DND-41 (cell line): ENCODE measurements around the gene BBS9.

ENCODE experiments used
- ATAC-seq: fragments of 200-7000 bp; cut with Tn5 transposase; 3 replicates; pipeline ENCODE4 v1.9.1; 2021; ENCODE audit warnings: low read depth; ENCODE audit not compliant: insufficient read depth
- DNase-seq: peaks from one replicate; pipeline ENCODE4 v3.0.0-alpha.2; 2020
- H2AFZ ChIP-seq: 2 replicates; pipeline ENCODE4 v1.6.0; 2012; ENCODE audit warnings: low read depth, low read length
- H3K27ac ChIP-seq: 2 replicates; pipeline ENCODE4 v1.5.1; 2012; ENCODE audit warnings: low read length, inconsistent platforms
- H3K27me3 ChIP-seq: fragments of 200-600 bp; sonication (generic); 2 replicates; pipeline ENCODE4 v1.6.0; 2012; ENCODE audit warnings: low read length, mild to moderate bottlenecking, inconsistent platforms; ENCODE audit not compliant: insufficient read depth, poor library complexity
- H3K36me3 ChIP-seq: 2 replicates; pipeline ENCODE4 v1.5.1; 2012; ENCODE audit warnings: low read length, inconsistent platforms; ENCODE audit not compliant: insufficient read depth
- H3K4me1 ChIP-seq: 2 replicates; pipeline ENCODE4 v1.5.1; 2012; ENCODE audit warnings: mild to moderate bottlenecking, low read length; ENCODE audit not compliant: insufficient read depth
- H3K4me2 ChIP-seq: 2 replicates; pipeline ENCODE4 v1.6.0; 2012; ENCODE audit warnings: mild to moderate bottlenecking, moderate library complexity, low read length, inconsistent platforms; ENCODE audit not compliant: insufficient read depth
- H3K4me3 ChIP-seq, 2 experiments: fragments of 200-600 bp in 1 of 2; shearing (Covaris generic) in 1 of 2; 2 replicates each; pipeline ENCODE4 v1.5.1; 2012 to 2016; ENCODE audit warnings: inconsistent platforms in 2 of 2, low read length in 2 of 2, mild to moderate bottlenecking in 2 of 2, low read depth in 1 of 2, moderate library complexity in 1 of 2
- H3K79me2 ChIP-seq: 2 replicates; pipeline ENCODE4 v1.6.0; 2012; ENCODE audit warnings: low read length, inconsistent platforms; ENCODE audit not compliant: insufficient read depth
- H3K9ac ChIP-seq: 2 replicates; pipeline ENCODE4 v1.6.0; 2012; ENCODE audit warnings: low read depth, mild to moderate bottlenecking, inconsistent platforms, low read length, moderate library complexity
- H3K9me3 ChIP-seq: 2 replicates; pipeline ENCODE4 v1.5.1; 2012; ENCODE audit warnings: low read length, moderate library complexity, mild to moderate bottlenecking, inconsistent platforms; ENCODE audit not compliant: insufficient read depth, severe bottlenecking
- H4K20me1 ChIP-seq: 2 replicates; pipeline ENCODE4 v1.6.0; 2012; ENCODE audit warnings: low read length; ENCODE audit not compliant: insufficient read depth
- EZH2 ChIP-seq: IDR thresholded peaks from 3 replicates; pipeline ENCODE4 v1.6.1; 2012; ENCODE audit warnings: borderline replicate concordance, low read depth, mild to moderate bottlenecking, moderate library complexity, low read length, inconsistent platforms; ENCODE audit not compliant: severe bottlenecking
- TF ChIP-seq, protein P1 (sequence below): IDR thresholded peaks from 2 replicates; pipeline ENCODE4 v1.5.1; 2012; ENCODE audit warnings: borderline replicate concordance, low read length, moderate library complexity, mild to moderate bottlenecking; ENCODE audit not compliant: poor library complexity, severe bottlenecking; ENCODE audit errors: extremely low read depth

The BBS9 gene

GRCh38 chr7:33649476-33650441 lies 520.4 kb downstream of the BBS9 start:
- Histone ChIP-seq H3K4me2 (no peak overlapping the region), H3K9me3 (no peaks in the 10 kb centered on the region), H4K20me1 (no peaks in the 10 kb centered on the region), H3K79me2 (no peaks in the 10 kb centered on the region), H3K36me3 (no peaks in the 10 kb centered on the region), H3K4me3 (no peak overlapping the region), H3K27me3 (no peaks in the 10 kb centered on the region), H3K27ac (no peak overlapping the region), H3K4me1 (no peaks in the 10 kb centered on the region), H2AFZ (no peak overlapping the region), H3K9ac (no peak overlapping the region)
- DNase-seq: no peak
- TF ChIP-seq, protein P1, sequence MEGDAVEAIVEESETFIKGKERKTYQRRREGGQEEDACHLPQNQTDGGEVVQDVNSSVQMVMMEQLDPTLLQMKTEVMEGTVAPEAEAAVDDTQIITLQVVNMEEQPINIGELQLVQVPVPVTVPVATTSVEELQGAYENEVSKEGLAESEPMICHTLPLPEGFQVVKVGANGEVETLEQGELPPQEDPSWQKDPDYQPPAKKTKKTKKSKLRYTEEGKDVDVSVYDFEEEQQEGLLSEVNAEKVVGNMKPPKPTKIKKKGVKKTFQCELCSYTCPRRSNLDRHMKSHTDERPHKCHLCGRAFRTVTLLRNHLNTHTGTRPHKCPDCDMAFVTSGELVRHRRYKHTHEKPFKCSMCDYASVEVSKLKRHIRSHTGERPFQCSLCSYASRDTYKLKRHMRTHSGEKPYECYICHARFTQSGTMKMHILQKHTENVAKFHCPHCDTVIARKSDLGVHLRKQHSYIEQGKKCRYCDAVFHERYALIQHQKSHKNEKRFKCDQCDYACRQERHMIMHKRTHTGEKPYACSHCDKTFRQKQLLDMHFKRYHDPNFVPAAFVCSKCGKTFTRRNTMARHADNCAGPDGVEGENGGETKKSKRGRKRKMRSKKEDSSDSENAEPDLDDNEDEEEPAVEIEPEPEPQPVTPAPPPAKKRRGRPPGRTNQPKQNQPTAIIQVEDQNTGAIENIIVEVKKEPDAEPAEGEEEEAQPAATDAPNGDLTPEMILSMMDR: no peak
- TF ChIP-seq EZH2: no peak
- no peak for ATAC-seq

- no peak for TF ChIP-seq EZH2
- TF ChIP-seq, protein P1: no peak
- H3K27me3 ChIP-seq: no peaks in the 10 kb centered on the region
- no peaks in the 10 kb centered on the region for H3K4me1 ChIP-seq
- no peaks in the 10 kb centered on the region for H3K36me3 ChIP-seq
- H4K20me1 ChIP-seq: no peaks in the 10 kb centered on the region
- no peak for DNase-seq
- H3K9me3 ChIP-seq: no peaks in the 10 kb centered on the region
- H3K27ac ChIP-seq: no peak overlapping the region
- no peaks in the 10 kb centered on the region for H3K79me2 ChIP-seq
- no peak overlapping the region for H2AFZ ChIP-seq
- no peak overlapping the region for H3K9ac ChIP-seq
- H3K4me2 ChIP-seq: no peak overlapping the region
- H3K4me3 ChIP-seq: no peak overlapping the region
- ATAC-seq: no peak
Measured at GRCh38 chr7:33650828-33651227, 521.5 kb downstream of the BBS9 start.

DNA sequence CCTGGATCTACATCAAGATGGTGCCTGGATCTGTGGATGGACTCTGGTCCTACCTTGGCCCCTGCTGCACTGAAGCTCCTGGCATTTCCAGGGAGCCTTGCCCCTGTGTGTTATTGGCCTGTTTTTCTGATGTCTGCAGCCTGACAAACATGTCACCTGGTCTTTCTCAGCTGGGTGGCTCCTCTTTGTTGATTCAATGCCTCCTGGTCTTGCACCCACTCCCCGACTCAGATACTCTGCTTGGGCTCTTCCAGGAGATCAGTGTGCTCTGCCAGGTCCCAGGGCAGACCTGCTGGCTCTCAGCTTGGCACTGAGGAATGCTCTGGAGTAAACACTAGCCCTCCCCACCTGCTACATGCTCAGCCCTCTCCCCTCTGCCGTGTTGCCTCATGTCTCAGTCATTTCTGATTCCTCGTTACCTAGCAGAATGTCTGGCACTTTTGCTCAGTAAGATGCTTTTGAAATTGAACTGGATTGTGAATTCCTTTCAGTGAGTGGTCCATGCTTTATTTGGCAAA lies 522.7 kb downstream of the BBS9 start:
- ATAC-seq (no peak), DNase-seq (no peak)
- TF ChIP-seq, protein P1: no peak
- no peak for TF ChIP-seq EZH2
- H3K9ac ChIP-seq: no peak overlapping the region
- no peaks in the 10 kb centered on the region for H3K27me3 ChIP-seq
- no peak overlapping the region for H3K4me3 ChIP-seq
- H3K4me2 ChIP-seq: no peak overlapping the region
- no peaks in the 10 kb centered on the region for H3K9me3 ChIP-seq
- no peaks in the 10 kb centered on the region for H3K36me3 ChIP-seq
- no peaks in the 10 kb centered on the region for H4K20me1 ChIP-seq
- no peaks in the 10 kb centered on the region for H3K79me2 ChIP-seq
- H3K27ac ChIP-seq: no peak overlapping the region
- H2AFZ ChIP-seq: no peak overlapping the region
- no peaks in the 10 kb centered on the region for H3K4me1 ChIP-seq
